Muscle of leg (tissue), 11 donors: ENCODE data around the gene DLX4. TPM values are rescaled to one million over a fixed set of nuclear protein-coding genes. Genes with fewer than 3 reads are reported as not detected.

ENCODE experiments used
- DNase-seq: peaks from one replicate; pipeline ENCODE4 v3.0.0; 2013
- H3K27ac ChIP-seq: one replicate; pipeline ENCODE4 v1.5.1; 2013; ENCODE audit warnings: mild to moderate bottlenecking, low read length, control low read depth
- H3K27me3 ChIP-seq: one replicate; pipeline ENCODE4 v1.6.1; 2013; ENCODE audit warnings: low read length; ENCODE audit not compliant: control insufficient read depth, insufficient read depth
- H3K36me3 ChIP-seq: one replicate; pipeline ENCODE4 v1.6.1; 2013; ENCODE audit warnings: low read length; ENCODE audit not compliant: control insufficient read depth, insufficient read depth
- H3K4me1 ChIP-seq: one replicate; pipeline ENCODE4 v1.6.1; 2013; ENCODE audit warnings: low read length; ENCODE audit not compliant: control insufficient read depth, insufficient read depth
- H3K4me3 ChIP-seq: one replicate; pipeline ENCODE4 v1.5.1; 2013; ENCODE audit warnings: low read length, control low read depth
- H3K9me3 ChIP-seq: replicated peaks from 2 replicates; pipeline ENCODE4 v1.6.1; 2013; ENCODE audit warnings: low read depth, low read length; ENCODE audit not compliant: control insufficient read depth
- WGBS: methylation state at CpG from one replicate; pipeline ENCODE4 v1.1.5; 2013; ENCODE audit warnings: missing lambda C conversion rate; ENCODE audit not compliant: insufficient coverage; 5-methylcytosine and 5-hydroxymethylcytosine counted together
- polyA plus RNA-seq, 8 donors: library from polyadenylated mRNA; unstranded; fragments of 120-200 nt; gene quantifications; one replicate each; pipeline versions ENCODE4 v1.2.1 to v1.2.3, GENCODE V29; 2013; ENCODE audit warnings: inconsistent platforms in 1 of 8, low replicate concordance in 1 of 8; ENCODE audit not compliant: insufficient read length in 8 of 8, insufficient read depth in 1 of 8
- total RNA-seq: library from RNA; stranded (reverse); fragments of 120-200 nt; gene quantifications from one replicate; pipeline ENCODE4 v1.2.4, GENCODE V29; 2013

The DLX4 gene
- total and polyA plus RNA-seq, 9 donors, result 0.09 to 0.57 (median 0.27) TPM

DNA sequence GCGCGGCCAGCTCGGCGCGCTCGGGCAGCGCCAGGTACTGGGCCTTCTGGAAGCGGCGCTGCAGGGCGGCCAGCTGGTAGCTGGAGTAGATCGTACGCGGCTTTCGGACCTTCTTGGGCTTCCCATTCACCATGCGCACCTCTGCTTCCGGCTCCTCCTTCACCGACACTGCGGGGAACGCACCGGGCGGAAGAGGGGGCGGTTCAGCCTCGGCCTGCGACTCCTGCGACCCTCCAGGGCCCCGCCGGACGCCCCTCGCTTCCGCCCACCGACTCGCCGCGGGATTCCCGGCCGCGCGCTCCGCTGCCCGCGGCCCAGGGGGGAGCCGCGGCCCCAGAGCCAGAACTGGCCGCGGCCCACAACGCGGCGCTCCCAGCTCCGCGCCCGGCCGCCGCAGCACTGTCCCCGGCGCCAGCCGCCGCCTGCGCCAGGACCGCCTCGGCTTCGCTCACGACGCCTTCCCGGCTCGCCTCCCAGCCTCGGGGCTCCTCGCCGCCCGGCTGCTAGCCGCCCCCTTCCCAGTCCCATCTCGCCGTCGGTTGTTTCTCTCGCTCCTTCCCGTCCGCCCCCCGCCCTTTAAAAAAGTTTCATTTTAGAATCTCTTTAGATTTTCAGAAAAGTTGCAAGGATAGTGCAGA lies 24.6 kb downstream of the DLX4 start:
- H3K9me3 ChIP-seq, result no peaks in the 10 kb centered on the region
- under 1% methylated on average over 74 of the region's 77 CpGs for WGBS
- H3K36me3 ChIP-seq, result no peaks in the 10 kb centered on the region
- H3K27ac ChIP-seq, result no peak overlapping the region
- peaks cover 96% of the 10 kb centered on the region for H3K27me3 ChIP-seq
- DNase-seq, result peak; percentile 37
- H3K4me3 ChIP-seq, result peak overlapping the region; percentile 27
- H3K4me1 ChIP-seq, result peaks cover 32% of the 10 kb centered on the region

DNA sequence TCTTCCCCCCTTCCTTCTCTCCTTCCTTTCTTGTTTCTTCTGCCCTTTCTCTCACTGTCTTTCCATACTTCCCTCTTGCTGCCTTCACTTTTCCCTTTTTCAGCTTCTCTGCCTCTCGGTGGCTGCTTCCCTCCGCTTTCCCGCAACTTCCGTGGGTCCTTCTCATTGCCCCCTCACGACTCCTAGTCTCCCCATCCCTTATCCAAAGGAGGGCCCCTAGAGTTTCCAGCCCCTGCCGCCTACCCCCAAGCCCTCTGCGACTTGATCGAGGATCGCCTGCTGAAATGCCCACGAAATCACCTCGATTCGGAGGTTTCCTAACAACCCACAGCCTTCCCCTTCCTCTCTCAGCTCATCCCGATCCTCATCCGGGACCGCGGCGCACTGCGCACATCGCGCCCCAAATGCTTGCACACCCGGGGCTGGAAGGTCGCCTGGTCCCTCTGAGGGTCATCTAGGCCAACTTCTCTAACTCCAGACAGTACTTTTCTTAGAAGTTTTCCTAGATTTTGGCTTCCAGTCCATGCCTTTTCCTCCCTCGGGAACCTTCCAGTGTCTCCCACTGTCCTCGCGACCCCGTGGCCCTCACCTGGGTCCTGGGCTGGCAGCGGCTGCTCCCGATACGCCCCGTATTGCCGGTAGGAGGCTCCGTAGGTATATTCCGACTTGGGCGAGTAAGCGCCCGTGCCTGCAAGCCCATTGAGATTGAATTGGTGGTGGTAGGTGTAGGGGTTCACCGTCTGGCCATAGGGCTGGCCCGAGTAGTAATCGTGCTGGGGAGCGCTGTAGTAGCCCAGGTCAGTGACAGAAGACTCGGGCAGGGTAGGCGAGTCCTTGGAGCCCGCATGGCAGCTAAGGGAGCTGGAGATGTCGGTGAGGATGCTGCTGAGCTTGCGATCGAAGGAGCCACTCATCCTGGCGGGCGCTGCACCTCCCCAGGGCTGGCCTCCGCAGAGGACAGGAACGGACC lies 25.4 kb downstream of the DLX4 start:
- DNase-seq, result no peak
- Histone ChIP-seq H3K27ac (no peak overlapping the region), H3K4me1 (peaks cover 32% of the 10 kb centered on the region), H3K27me3 (peaks cover 96% of the 10 kb centered on the region), H3K36me3 (no peaks in the 10 kb centered on the region), H3K4me3 (peak overlapping the region; percentile 13), H3K9me3 (no peaks in the 10 kb centered on the region)
- WGBS, result 2% methylated on average over 46 of the region's 50 CpGs

DNA sequence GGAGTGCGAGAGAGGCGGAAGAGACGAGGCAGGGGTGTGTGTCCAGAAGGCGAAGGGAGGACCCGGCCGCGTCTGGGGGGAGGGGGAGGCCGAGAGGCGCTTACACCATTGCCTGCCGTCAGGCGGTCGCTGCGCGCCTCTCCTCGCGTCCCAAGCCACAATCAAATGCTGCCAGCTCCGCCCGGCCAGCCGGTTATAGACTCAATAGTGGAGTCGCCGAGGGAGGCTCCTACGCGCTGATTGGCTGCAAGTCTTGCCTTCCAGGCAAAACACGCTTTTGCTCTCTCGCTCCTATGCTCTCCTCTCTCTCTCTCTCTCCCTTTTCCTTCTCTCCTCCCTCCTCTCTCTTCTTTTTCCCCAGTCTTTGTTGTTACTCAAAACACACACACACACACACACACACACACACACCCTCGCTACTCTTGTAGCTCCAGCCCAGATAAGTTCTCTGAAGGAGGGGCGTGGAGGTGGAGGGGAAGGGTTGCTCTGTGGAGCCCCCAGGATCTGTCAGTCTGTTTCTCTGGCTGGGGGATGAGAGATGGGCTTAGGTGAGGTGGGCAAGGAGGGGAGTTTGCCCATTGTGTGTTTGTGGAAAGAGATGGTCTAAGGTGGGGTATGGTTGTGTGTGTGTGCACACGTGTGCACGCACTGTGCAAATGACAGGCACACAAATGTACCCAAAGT lies 26.2 kb downstream of the DLX4 start, which contains the start of gene DLX3:
Gene DLX3 (minus strand): TSS at position 170 of the 684 bp plus-strand sequence. CDS start 226 bp downstream, outside the sequence.
- Histone ChIP-seq H3K27me3 (peaks cover 94% of the 10 kb centered on the region), H3K36me3 (no peaks in the 10 kb centered on the region), H3K4me1 (peaks cover 32% of the 10 kb centered on the region), H3K4me3 (no peak within 1 kb of the TSS), H3K9me3 (no peaks in the 10 kb centered on the region), H3K27ac (no peak within 1 kb of the TSS)
- DNase-seq, result peak; percentile 73
- WGBS, result 0% methylated on average over 26 of the region's 29 CpGs

DNA sequence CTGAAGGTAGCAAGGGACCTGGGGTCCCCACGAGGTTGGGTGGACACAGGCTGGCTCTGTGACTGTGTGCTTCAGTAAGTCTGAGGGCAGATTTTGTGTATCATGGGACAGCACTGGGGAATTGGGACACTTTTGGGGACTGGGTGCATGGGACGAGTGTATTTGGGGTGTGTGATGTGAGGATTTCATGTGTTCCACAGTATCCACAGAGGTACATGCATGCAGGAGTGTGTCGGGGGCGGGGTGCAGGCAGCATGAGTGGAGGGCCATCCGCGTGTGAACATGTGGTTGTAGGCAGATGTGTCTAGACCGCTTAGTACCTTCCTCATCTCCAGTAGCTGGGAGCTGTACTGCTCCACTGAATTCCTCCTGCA lies 27.1 kb downstream of the DLX4 start:
- WGBS, result 36% methylated on average over 7 of the region's 7 CpGs
- no peaks in the 10 kb centered on the region for H3K36me3 ChIP-seq

DNA sequence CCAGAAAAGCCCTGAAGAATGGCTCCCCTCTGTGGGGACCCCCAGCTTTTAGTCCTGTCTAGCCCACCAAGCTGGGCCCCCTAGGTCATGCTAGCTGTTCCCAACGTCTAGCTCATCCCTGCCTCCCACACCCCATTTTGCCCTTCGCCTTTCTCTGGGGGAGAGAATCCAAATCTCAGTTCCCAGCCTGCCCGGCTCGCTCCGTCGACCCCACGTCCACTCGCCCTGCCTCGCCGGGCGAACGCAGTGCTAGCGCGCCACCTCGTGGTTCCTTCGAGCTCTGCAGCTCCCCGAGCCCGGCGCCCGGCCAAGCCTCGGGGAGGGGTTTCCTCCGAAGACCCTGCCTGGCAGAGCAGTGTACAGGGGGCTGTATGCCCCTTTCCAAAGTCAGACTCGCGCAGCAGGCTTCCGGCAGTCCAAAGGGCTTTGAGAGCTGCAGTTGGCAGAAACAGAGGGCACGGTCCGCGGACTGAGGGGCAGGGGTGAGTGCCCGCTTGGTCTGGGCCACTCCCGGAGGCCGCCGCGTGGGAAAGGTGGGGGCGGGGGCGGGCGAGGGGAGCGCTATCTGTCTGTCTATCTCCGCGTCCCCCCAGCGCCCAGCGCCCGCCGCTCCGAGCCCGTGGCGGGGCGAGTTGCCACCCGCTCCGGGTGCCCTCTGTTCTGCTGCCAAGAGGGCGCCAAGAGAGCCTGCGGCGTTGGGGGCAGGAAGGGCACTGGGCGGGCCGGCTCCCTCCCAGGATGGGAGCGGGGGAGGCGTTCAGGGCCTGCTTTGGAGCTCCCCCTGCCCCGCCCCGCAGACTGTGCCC lies 27.7 kb downstream of the DLX4 start:
- peak overlapping the region; percentile 33 for H3K4me3 ChIP-seq
- H3K9me3 ChIP-seq, result no peaks in the 10 kb centered on the region
- peaks cover 91% of the 10 kb centered on the region for H3K27me3 ChIP-seq
- 1% methylated on average over 41 of the region's 58 CpGs for WGBS
- peak; percentile 42 for DNase-seq
- H3K36me3 ChIP-seq, result no peaks in the 10 kb centered on the region
- H3K4me1 ChIP-seq, result peaks cover 32% of the 10 kb centered on the region
- no peak overlapping the region for H3K27ac ChIP-seq

More for the DNA sequence above, 27.1 kb downstream of the DLX4 start:
- Histone ChIP-seq H3K4me1 (peaks cover 32% of the 10 kb centered on the region), H3K9me3 (no peaks in the 10 kb centered on the region), H3K27ac (no peak overlapping the region), H3K27me3 (peaks cover 91% of the 10 kb centered on the region), H3K4me3 (no peak overlapping the region)
- no peak for DNase-seq

DNA sequence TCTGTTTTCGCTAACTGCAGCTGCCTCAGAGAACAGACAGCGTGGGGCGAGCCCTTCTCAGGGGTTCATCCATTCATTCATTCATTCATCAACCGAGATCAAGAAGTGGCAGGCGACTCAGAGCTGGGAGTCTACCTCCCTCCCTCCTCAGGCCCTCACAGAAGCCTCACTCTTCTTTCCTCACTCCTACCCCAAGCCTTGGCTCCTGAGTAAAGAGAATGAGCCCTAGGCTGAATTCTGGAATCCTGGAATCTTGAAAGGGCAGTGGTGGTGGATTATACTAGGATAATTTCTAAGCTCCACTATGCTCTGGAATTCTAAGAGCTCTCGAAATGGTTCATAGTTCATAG lies 28.3 kb downstream of the DLX4 start:
- H3K27me3 ChIP-seq, result peaks cover 91% of the 10 kb centered on the region
- no peaks in the 10 kb centered on the region for H3K9me3 ChIP-seq
- DNase-seq, result no peak
- no peak overlapping the region for H3K4me3 ChIP-seq
- H3K36me3 ChIP-seq, result no peaks in the 10 kb centered on the region
- no peak overlapping the region for H3K27ac ChIP-seq
- H3K4me1 ChIP-seq, result peaks cover 32% of the 10 kb centered on the region
- WGBS, result 22% methylated on average over 5 of the region's 6 CpGs

DNA sequence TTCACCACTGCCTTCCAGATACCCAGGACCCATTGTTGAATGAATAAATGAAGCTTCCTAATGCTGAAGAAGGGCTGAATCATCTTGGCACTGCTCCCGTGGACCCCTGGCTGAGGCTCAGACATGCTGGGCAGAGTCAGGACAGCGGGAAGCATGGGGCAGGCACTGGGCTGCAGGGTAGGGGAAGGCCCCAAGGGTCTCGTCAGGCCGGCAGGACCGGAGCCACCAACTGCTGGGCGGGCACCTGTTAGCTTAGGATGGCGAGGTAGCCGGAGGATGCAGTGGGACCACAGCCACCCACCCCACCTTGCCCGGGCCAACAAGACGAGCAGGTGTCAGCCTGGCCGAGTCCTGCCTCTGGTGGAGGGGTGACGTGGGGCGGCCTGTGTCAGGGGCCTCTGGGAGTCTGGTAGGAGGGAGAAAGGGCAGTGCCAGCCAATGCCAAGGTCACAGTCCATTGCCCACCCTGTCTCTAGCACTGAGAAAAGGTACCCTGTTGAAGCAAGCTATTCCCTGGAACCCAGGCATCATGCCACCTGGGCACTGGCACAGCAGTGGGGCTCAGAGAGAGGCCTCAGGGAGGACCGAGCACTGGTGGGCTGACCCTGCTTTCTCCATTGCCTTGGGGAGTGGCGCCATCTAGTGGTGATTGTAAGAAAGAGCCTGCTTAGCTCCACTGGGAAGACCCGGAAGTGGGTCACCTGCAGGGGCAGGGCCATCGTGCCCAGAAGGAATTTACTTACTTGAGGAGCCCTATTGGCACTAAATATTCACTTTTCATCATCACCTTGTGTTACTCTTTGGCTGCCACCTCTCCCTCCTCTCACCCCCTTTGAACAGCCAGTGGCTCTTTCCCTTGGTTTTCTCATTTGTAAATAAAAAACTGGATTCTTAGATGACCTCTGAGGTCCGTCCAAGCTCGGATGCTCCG lies 29.0 kb downstream of the DLX4 start:
- H3K4me3 ChIP-seq, result no peak overlapping the region
- no peak overlapping the region for H3K27ac ChIP-seq
- H3K36me3 ChIP-seq, result no peaks in the 10 kb centered on the region
- peak; percentile 90 for DNase-seq
- no peaks in the 10 kb centered on the region for H3K9me3 ChIP-seq
- 41% methylated on average over 11 of the region's 20 CpGs for WGBS
- peaks cover 30% of the 10 kb centered on the region for H3K4me1 ChIP-seq
- H3K27me3 ChIP-seq, result peaks cover 84% of the 10 kb centered on the region

DNA sequence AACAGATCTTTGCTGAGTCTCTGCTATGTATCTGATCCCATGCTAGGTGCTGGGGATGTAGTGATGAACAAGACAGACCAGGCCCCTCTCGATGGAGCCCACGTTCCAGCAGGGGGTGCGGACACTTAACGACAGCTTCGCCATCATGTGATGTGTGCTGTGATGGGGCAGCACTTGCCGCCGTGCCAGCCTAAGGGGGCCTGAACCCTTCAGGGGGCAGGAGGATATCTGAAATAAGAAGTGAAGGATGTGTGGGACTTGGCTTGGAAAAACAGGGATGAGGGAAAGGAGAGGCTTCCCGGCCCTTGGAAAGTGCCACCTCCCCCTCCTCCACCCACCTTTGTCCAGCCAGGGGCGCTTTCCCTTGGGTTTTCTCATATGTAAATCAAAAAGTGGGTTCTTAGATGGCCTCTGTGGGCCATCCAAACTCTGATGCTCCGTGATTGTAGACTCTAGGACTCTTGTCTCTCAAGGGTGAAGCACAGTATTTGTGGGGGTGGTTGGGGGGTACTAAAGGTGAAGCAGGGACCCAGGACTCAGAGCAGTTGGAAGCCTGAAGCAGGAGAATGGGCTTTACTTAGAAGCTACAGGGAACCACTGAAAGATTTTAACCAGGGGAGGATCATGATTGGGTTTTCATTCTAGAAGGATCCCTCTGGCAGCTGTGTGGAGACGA lies 30.0 kb downstream of the DLX4 start:
- no peak for DNase-seq
- WGBS, result 61% methylated on average over 9 of the region's 11 CpGs
- H3K27ac ChIP-seq, result no peak overlapping the region
- peaks cover 77% of the 10 kb centered on the region for H3K27me3 ChIP-seq
- H3K4me3 ChIP-seq, result no peak overlapping the region
- no peaks in the 10 kb centered on the region for H3K9me3 ChIP-seq
- no peaks in the 10 kb centered on the region for H3K36me3 ChIP-seq
- peaks cover 25% of the 10 kb centered on the region for H3K4me1 ChIP-seq
